HG03432 (cell line): ENCODE measurements around the gene EXOC4.
"Not testable (repeated sequence)": the region's sequence is repeated elsewhere in the genome, so short reads cannot be mapped to it uniquely, and the experiment has no call there.

Source experiments
- ATAC-seq: cut with Tn5 transposase; IDR thresholded peaks from one replicate; pipeline ENCODE4 v1.9.1; 2021; ENCODE audit warnings: mild to moderate bottlenecking, moderate library complexity; ENCODE audit not compliant: unreplicated experiment

EXOC4 gene

GRCh38 chr7:133606991-133607390 is 354.1 kb downstream of the EXOC4 start:
- no peak for ATAC-seq

DNA sequence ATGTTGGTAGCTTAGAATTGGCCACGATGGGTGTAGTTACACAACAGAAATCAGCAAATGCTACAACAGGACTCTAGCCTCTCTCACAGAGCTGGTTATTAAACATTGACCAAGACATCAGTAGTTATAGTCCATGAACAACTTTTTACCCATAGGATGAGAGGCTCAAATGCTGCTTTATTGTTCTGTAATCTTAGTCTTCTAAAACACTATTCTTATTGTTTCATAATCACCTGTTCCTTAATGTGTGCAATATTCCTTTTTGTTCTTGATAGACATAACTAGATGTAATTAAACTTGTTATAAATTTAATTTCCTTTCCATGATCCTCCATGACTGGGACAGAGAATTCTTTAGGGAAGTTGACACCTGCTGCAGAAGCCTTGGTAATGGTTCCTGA is 356.9 kb downstream of the EXOC4 start:
- ATAC-seq = no peak

- no peak for ATAC-seq
Observed at GRCh38 chr7:133611955-133612354, 359.1 kb downstream of the EXOC4 start.

DNA sequence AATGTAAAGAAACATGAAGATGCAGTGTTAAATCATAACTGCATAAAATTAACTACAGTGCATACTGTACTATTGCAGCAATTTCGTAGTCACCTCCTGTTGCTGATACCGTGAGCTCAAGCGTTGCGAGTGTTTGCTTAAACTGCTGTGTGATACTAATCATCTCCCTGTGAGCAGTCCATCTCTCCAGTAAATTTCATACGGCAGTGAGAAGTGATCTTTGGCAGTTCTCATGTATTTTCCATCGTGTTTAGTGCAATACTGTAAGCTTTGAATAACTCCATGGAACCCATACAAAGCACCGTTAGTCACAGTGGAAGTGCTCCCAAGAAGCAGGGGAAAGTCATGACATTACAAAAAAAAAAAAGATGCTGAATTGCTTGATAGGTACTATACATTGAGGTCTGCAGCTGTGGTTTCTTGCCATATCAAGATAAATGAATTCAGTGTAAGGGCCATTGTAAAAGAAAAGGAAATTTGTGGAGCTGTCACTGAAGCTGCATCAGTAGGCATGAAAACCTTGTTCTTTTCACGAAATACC is 360.4 kb downstream of the EXOC4 start:
- no peak for ATAC-seq

DNA sequence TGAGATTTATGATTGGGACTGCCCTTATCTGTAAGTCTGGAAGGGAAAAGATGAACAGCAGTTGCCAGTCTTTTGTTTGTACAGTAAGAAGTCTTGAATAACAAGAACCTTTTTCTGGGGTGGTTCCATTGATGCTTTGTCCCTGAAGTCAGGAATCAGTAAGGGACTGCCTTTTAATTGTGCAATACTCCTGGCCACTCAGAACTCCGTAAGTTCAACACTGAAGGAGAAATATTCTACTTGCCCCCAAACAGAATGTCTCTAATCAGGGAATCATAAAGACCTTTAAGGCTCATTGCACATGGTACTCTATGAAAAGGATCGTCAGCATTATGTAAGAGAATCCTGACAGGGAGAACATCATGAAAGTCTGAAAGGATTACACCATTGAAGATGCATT is 361.4 kb downstream of the EXOC4 start:
- no peak for ATAC-seq

DNA sequence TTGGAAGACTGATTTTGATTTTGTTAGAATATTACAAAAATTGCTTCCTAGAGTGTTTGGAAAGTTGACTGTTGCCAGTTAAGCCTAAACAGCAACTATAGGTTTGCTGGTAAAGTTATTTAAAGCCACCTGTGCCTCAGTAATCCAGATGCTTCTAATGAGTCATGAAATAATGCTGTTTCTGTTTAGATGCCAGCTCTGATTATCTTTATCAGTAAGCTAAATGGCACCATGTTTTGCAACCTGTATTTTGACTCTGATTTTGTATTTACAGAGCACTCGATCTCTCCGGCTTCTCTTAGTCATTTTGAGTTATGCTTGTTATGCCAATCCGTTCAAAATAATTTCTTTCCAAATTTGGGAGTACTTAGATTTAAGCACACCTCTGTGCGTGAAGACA is 366.1 kb downstream of the EXOC4 start:
- no peak for ATAC-seq

- ATAC-seq = no peak
Observed at GRCh38 chr7:133619491-133619890, 366.6 kb downstream of the EXOC4 start.

DNA sequence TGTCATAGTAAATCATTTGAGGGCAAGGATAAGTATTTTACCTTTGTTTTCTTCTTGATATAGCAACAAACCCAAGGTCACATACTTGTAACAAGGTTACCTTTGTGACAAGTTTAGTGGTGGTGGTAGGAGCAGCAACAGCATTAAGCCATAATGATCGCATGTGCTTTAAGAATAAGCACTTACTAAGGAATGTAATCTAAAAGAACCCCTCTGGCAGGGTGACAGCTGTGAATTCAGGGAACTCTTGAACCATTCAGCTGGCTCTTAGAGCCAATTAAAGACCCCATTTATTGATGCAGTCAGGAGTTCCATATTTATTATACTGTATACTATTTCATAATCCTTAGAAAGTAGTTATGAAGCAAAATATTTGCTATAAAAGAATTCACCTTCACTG is 370.8 kb downstream of the EXOC4 start:
- ATAC-seq = no peak

DNA sequence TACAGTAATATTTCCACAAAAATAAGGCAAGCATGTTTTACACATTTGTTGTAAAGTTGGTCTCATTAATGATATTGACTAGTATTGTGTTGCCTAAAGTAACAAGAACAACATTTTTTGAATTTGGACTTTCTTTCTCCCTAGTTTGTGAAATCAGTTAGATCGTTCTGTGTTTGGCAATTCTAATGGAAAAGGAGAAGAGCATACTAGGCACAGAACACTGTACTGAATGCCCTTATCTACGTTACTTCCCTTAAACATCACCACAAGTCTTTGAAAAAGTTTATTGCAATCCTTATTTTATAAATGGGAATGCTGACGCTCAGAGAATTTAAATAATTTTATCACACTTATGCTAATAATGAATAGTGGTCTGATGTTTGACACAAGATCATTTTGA is 372.2 kb downstream of the EXOC4 start:
- ATAC-seq = no peak

- ATAC-seq = no peak
Observed at GRCh38 chr7:133629701-133630100, 376.8 kb downstream of the EXOC4 start.

DNA sequence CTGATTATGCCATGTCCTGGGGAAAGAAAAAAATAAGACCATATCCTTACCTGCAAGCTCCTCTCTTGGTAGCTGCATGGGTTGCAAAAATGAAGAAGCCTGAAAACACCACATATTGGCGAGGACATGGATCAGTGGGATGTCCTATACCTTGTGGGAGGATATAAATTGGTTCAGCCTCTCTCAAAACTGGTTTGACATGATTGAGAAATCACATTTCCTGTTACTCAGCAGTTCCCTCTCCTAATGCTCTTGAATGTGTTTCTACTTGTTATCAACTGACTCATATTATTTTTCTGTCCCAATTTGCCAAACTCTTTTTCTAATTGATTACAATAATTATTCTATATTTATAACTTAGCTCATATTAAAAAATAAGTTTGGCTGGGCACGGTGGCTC is 380.2 kb downstream of the EXOC4 start:
- no peak for ATAC-seq

DNA sequence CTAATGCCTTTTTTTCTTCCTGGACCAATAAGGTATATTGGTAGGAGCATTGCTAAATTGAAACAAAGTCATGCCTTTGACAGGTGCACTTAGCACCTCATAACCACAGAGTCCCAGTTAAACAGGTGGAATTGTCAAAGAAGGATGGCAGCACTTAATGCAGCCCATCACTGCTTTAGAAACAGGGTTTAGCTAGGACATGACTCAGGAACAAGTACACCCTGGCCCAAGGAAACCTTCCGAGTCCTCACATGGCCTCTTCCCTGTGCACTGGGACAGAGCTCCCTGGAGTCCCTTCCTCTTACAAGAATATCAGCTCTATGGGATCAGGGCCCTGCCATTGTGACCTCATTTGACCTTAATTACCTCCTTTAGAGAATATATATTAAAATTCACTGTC is 382.7 kb downstream of the EXOC4 start:
- no peak for ATAC-seq

- ATAC-seq = no peak
Observed at GRCh38 chr7:133638857-133639256, 386.0 kb downstream of the EXOC4 start.

DNA sequence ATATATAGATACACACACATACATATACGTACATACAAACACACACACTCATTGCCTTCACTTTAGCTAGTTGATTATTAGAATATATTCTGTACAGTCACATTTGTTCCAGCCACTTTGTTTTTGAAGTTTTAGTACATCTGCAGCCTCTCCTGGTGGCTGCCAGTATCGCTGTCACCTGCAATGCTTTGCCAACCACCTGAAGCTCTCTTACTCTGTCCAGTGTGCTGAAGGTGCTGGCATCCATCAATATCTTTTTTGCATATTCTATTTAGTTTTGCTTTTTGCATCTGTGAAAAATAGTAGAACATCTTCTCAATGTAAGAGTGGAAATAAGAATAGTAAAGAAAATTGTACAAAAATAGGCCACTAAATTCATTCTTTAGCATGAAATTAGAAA is 388.6 kb downstream of the EXOC4 start:
- no peak for ATAC-seq

DNA sequence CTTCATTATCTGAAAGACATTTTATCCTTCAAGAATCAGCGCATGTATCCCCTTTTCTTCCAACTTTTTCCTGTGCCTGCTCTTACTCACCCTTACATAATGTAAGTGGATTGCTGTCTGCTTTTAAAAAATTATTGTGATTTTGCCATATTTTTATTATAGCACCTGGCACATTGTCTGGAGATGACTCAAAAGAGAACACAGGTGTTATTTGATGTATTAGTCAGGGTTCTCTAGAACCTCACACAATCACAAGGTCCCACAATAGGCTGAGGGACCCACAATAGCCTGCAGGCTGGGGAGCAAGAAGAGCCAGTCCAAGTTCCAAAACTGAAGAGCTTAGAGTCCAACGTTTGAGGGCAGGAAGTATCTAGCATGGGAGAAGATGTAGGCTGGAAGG is 390.0 kb downstream of the EXOC4 start:
- ATAC-seq = no peak

DNA sequence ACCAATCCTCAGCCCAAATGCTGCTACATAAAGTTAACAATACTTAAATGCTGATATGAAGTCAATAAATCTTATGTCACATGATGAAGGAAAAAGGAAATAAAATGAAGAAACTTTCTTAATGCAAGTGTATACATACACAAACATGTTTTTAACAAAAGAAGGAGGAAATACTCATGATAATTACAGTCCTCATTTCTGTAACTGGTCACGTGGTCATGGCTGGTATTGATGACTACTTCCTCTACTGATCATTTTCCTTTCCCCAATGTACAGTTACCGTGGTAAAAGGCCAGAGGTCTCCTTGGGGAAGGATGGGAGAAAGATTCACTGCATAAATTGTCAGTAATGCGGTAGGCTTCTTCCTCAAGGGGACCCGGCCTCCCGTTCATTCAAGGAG is 390.8 kb downstream of the EXOC4 start:
- ATAC-seq = not testable (repeated sequence)

GRCh38 chr7:133645884-133646391 is 393.1 kb downstream of the EXOC4 start:
- no peak for ATAC-seq

DNA sequence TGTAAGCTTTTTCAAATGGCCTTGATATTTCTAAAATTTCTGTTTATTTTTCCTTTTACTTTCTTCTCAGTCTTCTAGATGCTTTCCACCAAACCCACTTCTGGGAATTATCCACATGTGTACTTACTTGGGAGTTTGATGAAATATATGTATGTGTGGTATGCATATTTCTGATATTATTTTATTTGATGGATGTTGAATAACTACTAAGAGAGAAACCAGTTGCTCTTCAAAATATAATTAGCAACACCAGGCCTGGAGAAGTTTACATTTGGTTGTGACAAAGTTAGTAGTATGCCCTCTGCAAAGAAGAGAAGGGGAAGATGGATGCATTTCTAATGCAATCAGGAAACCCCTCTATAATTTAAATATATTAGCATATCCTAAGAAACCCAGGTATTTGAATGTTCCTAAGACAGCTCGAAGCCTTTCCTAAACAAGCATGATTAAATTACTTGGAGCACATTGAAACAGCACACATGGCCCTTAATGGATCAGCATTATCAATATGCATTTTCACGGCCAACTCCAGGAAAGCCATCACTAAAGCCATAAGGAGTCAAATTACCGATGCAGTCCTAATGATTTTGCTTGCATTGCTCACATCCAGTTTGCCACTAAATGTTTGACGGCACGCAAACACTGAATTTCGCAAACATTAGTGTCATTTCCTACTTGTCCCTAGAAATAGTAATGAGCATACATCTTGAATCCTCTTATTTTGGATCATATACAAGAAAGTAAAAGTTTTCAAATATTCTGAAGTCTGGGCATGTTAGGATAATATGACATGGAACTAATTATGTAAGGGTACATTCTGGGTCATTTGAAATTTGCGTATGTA is 393.8 kb downstream of the EXOC4 start:
- no peak for ATAC-seq

DNA sequence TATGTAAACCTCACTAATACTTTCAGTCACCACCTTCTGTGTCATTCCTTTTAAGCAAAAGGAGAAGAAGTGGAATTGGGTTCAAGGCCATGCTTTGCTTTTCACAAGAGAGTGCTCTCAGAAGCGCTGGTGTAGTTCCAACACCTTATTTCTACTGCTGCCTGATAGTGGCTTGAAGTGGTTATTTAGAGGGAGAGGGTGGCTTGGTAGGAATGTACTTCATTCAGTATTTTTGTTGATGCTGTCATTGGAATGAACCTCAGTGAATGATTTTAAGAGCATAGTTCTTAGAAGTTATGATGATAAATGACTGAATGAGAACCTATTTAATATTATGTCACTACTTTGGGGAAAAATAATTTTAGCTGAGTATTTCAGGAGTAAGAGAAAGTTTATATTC is 396.7 kb downstream of the EXOC4 start:
- no peak for ATAC-seq

GRCh38 chr7:133650069-133650468 is 397.2 kb downstream of the EXOC4 start:
- no peak for ATAC-seq

DNA sequence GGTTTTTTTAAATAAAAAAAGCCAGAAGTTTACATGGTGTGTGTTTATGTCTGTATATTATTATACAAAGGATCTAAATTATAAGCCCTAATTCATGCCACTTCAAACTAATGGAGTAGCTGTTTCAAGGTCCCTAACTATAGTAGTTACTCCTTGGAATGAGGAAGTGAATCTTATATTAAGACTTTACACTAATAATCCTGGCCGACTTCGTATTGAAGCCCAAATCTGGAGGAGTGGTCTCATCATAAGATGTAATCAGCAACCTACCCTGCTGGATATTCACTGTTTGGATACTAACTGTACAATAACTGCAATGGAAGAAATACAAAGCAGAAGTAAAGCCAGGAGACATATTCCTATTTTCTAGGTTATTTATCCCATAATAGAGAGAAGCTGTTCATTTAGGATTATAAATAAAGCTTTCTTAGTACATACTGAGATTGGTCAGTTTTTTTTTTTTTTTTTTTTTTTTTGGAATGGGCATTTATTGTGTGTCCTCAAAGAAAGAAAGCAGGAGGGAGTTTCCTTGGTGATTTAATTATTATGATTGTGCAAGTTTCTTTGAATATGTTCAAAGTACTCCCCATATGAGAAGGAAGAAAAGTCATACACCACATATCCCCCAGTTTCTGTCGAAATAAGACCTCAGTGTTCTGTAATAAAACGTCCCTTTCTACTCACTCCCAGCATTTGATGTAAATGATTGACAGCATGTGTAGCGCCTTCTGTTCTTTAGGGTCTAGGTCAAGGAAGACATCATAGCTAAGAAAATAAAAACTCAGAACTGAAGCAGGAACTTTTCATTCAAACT is 397.8 kb downstream of the EXOC4 start:
- no peak for ATAC-seq

DNA sequence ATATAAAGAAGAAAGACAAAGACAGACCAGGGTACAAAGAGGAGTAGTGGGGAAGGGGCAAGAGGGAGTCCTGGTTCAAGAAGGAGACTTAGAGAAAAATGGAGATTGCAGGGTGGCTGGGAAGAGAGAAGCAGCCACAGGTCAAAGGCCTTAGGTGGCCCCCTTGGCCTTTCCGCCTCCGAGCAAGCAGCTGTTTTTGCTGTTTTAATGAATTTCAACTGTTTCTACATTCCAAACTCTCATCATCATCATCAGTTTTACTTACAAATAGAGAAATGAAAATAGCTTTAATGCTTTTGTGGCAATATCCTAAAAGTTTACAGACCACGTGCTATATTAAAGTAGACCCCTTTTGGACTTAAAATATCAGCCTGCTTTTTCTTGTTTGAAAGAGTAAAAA is 399.7 kb downstream of the EXOC4 start:
- no peak for ATAC-seq
